Limb (tissue), 2 donors: ENCODE measurements around the gene NR2C2.
"Not testable (repeated sequence)": the region's sequence is repeated elsewhere in the genome, so short reads cannot be mapped to it uniquely, and the experiment has no call there.

Experiments used
- DNase-seq, 2 donors: peaks; one replicate each; pipeline ENCODE4 v3.0.0-alpha.2; 2016; ENCODE audit errors: extremely low spot score in 2 of 2

The NR2C2 gene

GRCh38 chr3:14957925-14958324, 10.5 kb downstream of the NR2C2 start:
- no peak for DNase-seq

GRCh38 chr3:14959359-14959943, 12.1 kb downstream of the NR2C2 start:
- DNase-seq = no peak

- DNase-seq = no peak
These were observed 15.4 kb downstream of the NR2C2 start for GRCh38 chr3:14962762-14963161.

GRCh38 chr3:14967285-14967684, 19.9 kb downstream of the NR2C2 start:
- DNase-seq = no peak

DNA sequence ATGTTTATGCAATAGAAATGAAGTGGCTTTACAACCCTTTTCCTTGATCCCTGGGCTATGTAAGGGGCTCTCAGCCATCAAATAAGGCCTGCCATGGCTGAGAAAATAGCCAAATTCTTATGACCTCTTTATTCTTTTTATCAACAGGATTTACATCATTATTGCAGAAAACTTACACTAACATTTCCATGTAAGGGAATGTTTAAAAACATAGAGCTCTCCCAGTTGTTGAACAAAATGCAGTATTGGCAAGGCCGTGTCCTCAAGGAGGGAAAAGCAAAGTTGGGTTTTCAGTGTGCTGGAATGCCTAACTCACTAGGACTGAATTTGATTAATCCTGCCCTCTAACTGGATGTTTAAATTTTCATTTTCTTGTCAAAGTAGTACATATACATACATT, 22.3 kb downstream of the NR2C2 start:
- no peak for DNase-seq

GRCh38 chr3:14976317-14976716, 28.9 kb downstream of the NR2C2 start:
- DNase-seq = no peak

GRCh38 chr3:14980689-14981088, 33.3 kb downstream of the NR2C2 start:
- DNase-seq = no peak

DNA sequence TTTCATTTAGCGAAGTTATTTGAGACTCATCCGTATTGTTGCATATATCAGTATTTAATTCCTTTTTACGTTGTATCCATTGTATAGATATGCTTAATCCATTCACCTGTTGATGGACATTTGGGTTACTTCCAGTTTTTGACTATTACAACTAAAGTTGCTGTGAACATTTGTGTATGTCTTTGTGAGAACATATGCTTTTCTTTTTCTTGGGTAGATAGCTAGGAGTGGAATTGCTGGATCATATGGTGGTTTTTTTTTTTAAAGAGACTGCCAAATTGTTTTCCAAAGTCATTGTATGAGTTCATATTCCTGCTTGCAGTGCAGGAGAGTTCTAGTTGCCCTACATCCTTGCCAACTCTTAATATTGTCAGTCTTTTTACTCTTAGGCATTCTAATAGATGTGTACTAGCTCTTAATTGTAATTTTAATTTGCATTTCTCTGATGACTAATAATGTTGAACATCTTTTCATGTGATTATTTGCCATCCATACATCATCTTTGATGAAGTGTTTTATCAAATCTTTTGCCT, 37.3 kb downstream of the NR2C2 start:
- no peak for DNase-seq

GRCh38 chr3:14988988-14989394, 41.6 kb downstream of the NR2C2 start:
- DNase-seq = no peak

- no peak for DNase-seq
These were observed 42.8 kb downstream of the NR2C2 start for GRCh38 chr3:14989943-14990779.

DNA sequence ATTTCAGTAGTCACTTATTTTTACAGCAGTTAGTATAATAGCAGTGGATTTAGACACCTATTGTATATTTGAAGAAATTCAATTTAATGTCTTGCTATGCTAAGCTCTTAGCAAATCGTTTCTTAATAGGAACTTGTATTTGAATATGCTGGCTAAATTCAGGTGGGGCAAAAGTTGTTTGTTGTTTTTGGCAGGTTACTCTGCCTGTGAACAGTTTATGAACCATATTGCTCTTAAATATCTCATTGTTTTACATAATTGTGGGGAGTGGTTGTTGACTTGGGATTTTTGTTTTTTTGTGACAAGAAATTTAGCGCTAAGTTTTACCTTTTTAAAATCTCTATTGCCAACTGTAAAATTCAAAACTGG, 43.4 kb downstream of the NR2C2 start:
- DNase-seq = no peak

DNA sequence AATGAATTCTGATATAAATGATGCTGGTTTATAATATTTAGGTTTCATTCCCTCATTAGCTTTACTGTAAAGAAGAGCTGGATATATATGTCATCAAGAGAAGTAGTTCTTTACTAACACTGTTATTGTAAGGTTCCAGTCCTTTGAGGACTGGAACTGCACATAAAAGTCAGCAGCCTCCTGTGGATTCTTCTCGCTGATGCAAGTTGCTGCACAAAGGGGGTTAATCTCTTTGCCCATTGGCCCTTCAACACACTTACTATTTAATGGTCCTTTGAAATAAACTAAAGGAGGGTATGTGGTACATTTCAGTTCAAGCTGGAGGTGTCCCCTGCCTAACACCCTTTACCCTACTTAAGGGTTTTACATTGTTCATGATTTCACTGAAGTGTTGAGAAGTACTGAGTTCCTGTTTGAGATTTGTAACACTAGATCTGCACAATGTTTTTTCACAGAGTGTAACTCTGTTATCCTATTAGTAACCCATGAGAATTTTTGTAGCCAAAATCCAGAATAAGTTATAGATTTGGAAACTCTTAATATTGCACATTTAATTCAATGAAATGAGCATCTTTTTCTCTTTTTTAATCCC, 43.9 kb downstream of the NR2C2 start:
- no peak for DNase-seq

DNA sequence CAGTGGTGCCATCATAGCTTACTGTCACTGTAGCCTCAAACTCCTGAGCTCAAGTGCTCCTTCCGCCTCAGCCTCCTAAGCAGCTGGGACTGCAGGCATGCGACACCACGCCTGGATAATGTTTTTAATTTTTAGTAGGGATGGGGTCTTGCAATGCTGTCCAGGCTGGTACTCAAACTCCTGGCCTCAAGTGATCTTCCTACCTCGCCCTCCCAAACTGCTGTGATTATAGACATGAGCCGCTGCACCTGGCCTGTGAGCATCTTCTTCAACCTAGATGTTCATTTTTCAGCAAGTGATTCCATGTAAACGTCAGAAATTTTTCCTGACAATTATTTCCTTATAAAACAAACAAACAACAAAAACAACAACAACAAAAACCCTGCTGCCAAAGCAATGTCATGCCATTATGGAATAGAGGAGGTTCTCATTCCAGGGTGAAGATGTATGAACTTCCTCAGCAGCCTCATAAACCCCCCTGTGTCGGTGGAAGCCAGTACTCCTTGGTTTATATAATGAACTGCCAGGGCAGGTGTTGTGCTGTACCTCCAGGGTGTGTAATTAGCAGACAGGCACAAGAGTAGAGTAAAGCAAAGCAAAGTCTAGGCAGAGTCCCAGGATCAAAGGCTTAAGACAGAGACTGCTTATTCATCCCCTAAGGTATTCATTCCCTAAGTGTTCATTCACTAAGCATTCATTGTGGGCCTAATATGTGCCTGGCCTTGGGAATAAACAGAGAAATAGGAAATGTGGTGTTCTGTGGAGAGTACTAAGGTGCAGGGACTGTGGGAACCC, 44.6 kb downstream of the NR2C2 start:
- no peak for DNase-seq

GRCh38 chr3:14997941-14998340, 50.6 kb downstream of the NR2C2 start:
- no peak for DNase-seq

GRCh38 chr3:14999182-14999581, 51.8 kb downstream of the NR2C2 start:
- not testable (repeated sequence) for DNase-seq

DNA sequence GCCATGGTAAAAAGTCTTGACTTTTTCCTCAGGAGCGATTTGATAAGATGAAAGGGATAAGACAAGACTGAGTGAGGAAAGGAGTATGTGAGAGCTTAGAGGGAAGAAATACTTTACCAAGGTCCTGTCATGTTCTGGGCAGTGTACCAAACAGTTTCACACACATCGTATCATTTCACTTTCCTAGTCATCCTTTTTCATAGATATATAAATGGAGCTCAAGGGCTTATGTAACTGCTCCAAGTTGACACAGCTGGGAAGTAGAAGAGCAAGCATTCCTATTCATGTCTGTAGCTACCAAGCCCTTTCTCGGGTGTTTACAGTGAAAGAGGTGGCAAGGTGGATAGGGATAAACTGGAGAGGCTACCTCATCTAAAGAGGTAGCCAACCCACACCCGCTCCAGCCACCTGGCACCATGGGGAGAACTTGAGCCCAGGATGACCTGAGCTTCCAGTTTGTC, 60.3 kb downstream of the NR2C2 start:
- DNase-seq = no peak

GRCh38 chr3:15009167-15009566, 61.8 kb downstream of the NR2C2 start:
- DNase-seq = no peak

- no peak for DNase-seq
These were observed 63.3 kb downstream of the NR2C2 start for GRCh38 chr3:15010664-15011063.

- no peak for DNase-seq
These were observed 63.8 kb downstream of the NR2C2 start for GRCh38 chr3:15011174-15011573.

- DNase-seq = no peak
These were observed 67.4 kb downstream of the NR2C2 start for GRCh38 chr3:15014606-15015328.

- DNase-seq = no peak
These were observed 68.1 kb downstream of the NR2C2 start for GRCh38 chr3:15015456-15015855.
